ENCODE results near the gene STRN4.

Gene STRN4

DNA sequence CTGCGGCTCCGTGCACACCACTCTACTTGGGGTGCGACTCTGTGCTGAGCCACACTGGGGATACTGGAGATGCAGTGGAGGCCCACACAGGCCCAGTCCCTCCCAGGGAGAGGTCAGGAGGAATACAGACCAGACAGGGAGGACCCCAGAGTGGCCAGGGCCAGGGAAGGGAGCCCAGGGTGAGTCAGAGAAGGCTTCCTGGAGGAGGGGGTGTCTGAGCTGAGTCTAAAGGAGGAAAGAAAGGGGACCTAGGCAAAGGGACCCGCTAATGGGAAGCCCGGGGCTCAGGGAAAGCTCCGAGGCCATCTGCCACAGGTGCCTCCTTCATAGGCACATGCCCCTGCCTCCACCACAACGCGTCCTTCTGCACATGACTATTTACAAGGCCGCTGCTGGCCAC is 16.1 kb downstream of the STRN4 start:
- no peak overlapping the region for H3K4me3 ChIP-seq (ENCODE audit: low read depth, low read length)
- POLR2A ChIA-PET, result interaction anchor here (1.3 to 1.4 kb wide), 2 partner anchors 15 to 129 kb away, joined by 3 read pairs; partner anchors contain the start of gene CALM3
- TF ChIP-seq CTCF (IDR thresholded peaks at IDR 0.05; ENCODE audit: insufficient read depth, low read length, missing control alignments), result no peak
- CTCF ChIA-PET, result interaction anchor here (0.9 to 6.0 kb wide), 15 partner anchors 9 to 201 kb away, joined by 3 to 138 read pairs (median 6); partner anchors contain the start of genes DACT3, FKRP and PRKD2
- no peak for DNase-seq (ENCODE audit: low read depth, low spot score)

DNA sequence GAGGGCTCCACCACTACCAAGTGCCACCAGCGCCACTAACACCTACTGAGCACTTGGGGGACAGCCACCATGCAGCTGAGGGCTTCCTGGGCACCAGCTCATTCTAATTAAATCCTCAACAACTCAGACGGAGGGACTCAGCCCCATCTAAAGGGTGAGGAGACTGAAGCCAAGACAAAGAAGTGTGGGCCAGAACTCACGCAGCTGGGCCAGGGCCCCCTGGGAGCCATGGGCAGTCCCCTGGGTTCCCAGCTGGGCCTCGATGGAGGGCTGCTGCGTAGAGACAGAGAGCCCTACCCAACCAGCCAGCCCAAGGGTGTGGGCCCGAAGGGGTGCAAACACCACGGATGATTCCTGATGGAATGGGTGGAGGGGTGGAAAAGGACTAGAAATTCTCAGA is 16.6 kb downstream of the STRN4 start:
- H3K4me3 ChIP-seq (ENCODE audit: low read depth, low read length), result no peak overlapping the region
- ChIA-PET POLR2A (interaction anchor here (1.3 kb wide), 1 partner anchor 129 kb away, joined by 3 read pairs; the partner anchor contains the start of gene CALM3), CTCF (interaction anchor here (0.8 to 6.0 kb wide), 21 partner anchors 10 to 201 kb away, joined by 3 to 138 read pairs (median 7); partner anchors contain the start of genes FKRP and PRKD2)
- no peak for DNase-seq (ENCODE audit: low read depth, low spot score)
- TF ChIP-seq CTCF (IDR thresholded peaks at IDR 0.05; ENCODE audit: insufficient read depth, low read length, missing control alignments), result no peak

DNA sequence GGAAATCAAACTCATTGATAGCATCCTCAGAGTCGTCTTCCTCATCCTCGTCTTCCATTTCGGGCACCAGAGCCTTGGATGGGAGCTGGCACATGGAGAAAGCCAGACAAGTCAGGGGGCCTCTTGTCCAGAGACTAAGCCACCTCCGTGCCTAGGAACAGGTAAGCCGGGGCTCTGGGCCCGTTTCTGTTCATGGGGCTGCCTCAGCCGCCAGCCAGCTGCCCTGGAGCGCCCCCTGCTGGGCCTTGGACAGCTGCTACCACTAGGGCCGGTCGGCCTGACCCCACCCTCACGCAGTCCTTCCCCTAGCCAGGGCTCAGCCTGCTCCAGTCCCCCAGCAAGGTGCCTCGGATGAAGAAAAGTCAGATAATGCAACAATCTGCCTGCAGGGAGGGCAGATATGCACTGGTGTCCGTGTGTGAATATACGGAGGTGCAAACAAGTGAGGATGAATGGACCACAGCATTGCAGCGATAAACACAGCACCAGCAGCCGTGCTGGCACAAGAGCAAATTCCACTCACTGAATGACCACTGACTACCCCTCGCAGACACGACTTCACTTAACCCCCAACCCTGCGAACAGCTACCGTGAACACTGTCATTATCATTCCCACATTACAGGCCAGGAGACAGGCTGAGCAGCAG is 17.4 kb downstream of the STRN4 start:
- TF ChIP-seq CTCF (IDR thresholded peaks at IDR 0.05; ENCODE audit: insufficient read depth, low read length, missing control alignments), result peak; percentile 90
- DNase-seq (ENCODE audit: low read depth, low spot score), result no peak
- CTCF ChIA-PET, result interaction anchor here (0.8 to 6.0 kb wide), 29 partner anchors 9 to 335 kb away, joined by 3 to 138 read pairs (median 6); partner anchors contain the start of genes FKRP and PRKD2
- H3K4me3 ChIP-seq (ENCODE audit: low read depth, low read length), result no peak overlapping the region
- POLR2A ChIA-PET, result interaction anchor here (1.3 kb wide), 1 partner anchor 128 kb away, joined by 3 read pairs; the partner anchor contains the start of gene CALM3

- TF ChIP-seq CTCF (IDR thresholded peaks at IDR 0.05; ENCODE audit: insufficient read depth, low read length, missing control alignments), result no peak
- no peak for DNase-seq (ENCODE audit: low read depth, low spot score)
- H3K4me3 ChIP-seq (ENCODE audit: low read depth, low read length), result no peak overlapping the region
- ChIA-PET CTCF (interaction anchor here (0.8 to 6.0 kb wide), 27 partner anchors 9 to 336 kb away, joined by 3 to 138 read pairs (median 6); partner anchors contain the start of genes FKRP and PRKD2), POLR2A (no interaction called here)
Observed at GRCh38 chr19:46728208-46728607, 18.0 kb downstream of the STRN4 start.

GRCh38 chr19:46727757-46728156 is 18.5 kb downstream of the STRN4 start:
- ChIA-PET POLR2A (no interaction called here), CTCF (interaction anchor here (1.0 to 6.0 kb wide), 19 partner anchors 8 to 202 kb away, joined by 3 to 138 read pairs (median 8); partner anchors contain the start of genes FKRP and PRKD2)
- no peak for DNase-seq (ENCODE audit: low read depth, low spot score)
- H3K4me3 ChIP-seq (ENCODE audit: low read depth, low read length), result no peak overlapping the region
- TF ChIP-seq CTCF (IDR thresholded peaks at IDR 0.05; ENCODE audit: insufficient read depth, low read length, missing control alignments), result no peak

GRCh38 chr19:46726971-46727501 is 19.2 kb downstream of the STRN4 start:
- H3K4me3 ChIP-seq (ENCODE audit: low read depth, low read length), result no peak overlapping the region
- ChIA-PET POLR2A (no interaction called here), CTCF (interaction anchor here (1.0 to 6.0 kb wide), 4 partner anchors 14 to 113 kb away, joined by 3 to 138 read pairs (median 29); partner anchors contain the start of gene FKRP)
- TF ChIP-seq CTCF (IDR thresholded peaks at IDR 0.05; ENCODE audit: insufficient read depth, low read length, missing control alignments), result no peak
- no peak for DNase-seq (ENCODE audit: low read depth, low spot score)
